Neural cell (in vitro differentiated cells): ENCODE data around the gene TEX11.

Experiments
- EP300 ChIP-seq: fragments of 450-650 bp; conservative IDR thresholded peaks from 2 replicates; pipeline ENCODE4 v1.6.1; 2014; ENCODE audit warnings: antibody characterized with exemption, mild to moderate bottlenecking, moderate library complexity; ENCODE audit not compliant: poor library complexity, severe bottlenecking
- TF ChIP-seq, protein P1 (sequence below): fragments of 450-650 bp; IDR thresholded peaks from 2 replicates; pipeline ENCODE4 v1.5.1; 2014; ENCODE audit warnings: antibody characterized with exemption, mild to moderate bottlenecking, moderate library complexity; ENCODE audit not compliant: poor library complexity, severe bottlenecking

- TF ChIP-seq, protein P1, sequence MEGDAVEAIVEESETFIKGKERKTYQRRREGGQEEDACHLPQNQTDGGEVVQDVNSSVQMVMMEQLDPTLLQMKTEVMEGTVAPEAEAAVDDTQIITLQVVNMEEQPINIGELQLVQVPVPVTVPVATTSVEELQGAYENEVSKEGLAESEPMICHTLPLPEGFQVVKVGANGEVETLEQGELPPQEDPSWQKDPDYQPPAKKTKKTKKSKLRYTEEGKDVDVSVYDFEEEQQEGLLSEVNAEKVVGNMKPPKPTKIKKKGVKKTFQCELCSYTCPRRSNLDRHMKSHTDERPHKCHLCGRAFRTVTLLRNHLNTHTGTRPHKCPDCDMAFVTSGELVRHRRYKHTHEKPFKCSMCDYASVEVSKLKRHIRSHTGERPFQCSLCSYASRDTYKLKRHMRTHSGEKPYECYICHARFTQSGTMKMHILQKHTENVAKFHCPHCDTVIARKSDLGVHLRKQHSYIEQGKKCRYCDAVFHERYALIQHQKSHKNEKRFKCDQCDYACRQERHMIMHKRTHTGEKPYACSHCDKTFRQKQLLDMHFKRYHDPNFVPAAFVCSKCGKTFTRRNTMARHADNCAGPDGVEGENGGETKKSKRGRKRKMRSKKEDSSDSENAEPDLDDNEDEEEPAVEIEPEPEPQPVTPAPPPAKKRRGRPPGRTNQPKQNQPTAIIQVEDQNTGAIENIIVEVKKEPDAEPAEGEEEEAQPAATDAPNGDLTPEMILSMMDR: no peak
- TF ChIP-seq EP300: no peak
Observed at GRCh38 chrX:70552130-70552704, 356.3 kb downstream of the TEX11 start.
